SJCRH30 (cell line): ENCODE data around the gene FGD4. TPM values are rescaled to one million over a fixed set of nuclear protein-coding genes. Genes with fewer than 3 reads are reported as not detected.
"Not testable (repeated sequence)": the region's sequence is repeated elsewhere in the genome, so short reads cannot be mapped to it uniquely, and the experiment has no call there.

ENCODE experiments used
- DNase-seq, 2 experiments: peaks; one replicate each; pipeline ENCODE4 v3.0.0-alpha.2; 2015 to 2020
- H3K27ac ChIP-seq: fragments of 250-450 bp; sonication (Bioruptor Pico); 2 replicates; pipeline ENCODE4 v1.5.1; 2020; ENCODE audit warnings: mild to moderate bottlenecking, moderate library complexity
- H3K27me3 ChIP-seq: fragments of 250-450 bp; sonication (Bioruptor Pico); 2 replicates; pipeline ENCODE4 v1.5.1; 2020; ENCODE audit warnings: mild to moderate bottlenecking, moderate library complexity
- H3K36me3 ChIP-seq: fragments of 250-450 bp; sonication (Bioruptor Pico); 2 replicates; pipeline ENCODE4 v1.5.1; 2020; ENCODE audit warnings: mild to moderate bottlenecking, moderate library complexity
- H3K4me1 ChIP-seq: fragments of 250-450 bp; sonication (Bioruptor Pico); 2 replicates; pipeline ENCODE4 v1.5.1; 2020; ENCODE audit warnings: mild to moderate bottlenecking, moderate library complexity
- H3K4me3 ChIP-seq: fragments of 250-450 bp; sonication (Bioruptor Pico); 2 replicates; pipeline ENCODE4 v1.5.1; 2020; ENCODE audit warnings: mild to moderate bottlenecking, moderate library complexity
- H3K9me3 ChIP-seq: fragments of 250-450 bp; sonication (Bioruptor Pico); replicated peaks from 2 replicates; pipeline ENCODE4 v1.5.1; 2020; ENCODE audit warnings: mild to moderate bottlenecking, moderate library complexity
- total RNA-seq: library from RNA; depleted of rRNA; stranded (reverse); fragments of >200 nt; shearing (Covaris generic); gene quantifications from 2 replicates; pipeline ENCODE4 v1.2.3, GENCODE V29; 2014

FGD4 gene
- total RNA-seq, 1 experiment from 2014 or later: 10.3 TPM

- DNase-seq: no peak
- Histone ChIP-seq H3K27ac (no peak overlapping the region), H3K27me3 (no peaks in the 10 kb centered on the region), H3K9me3 (no peaks in the 10 kb centered on the region), H3K36me3 (no peaks in the 10 kb centered on the region), H3K4me3 (no peak overlapping the region), H3K4me1 (peaks cover 6% of the 10 kb centered on the region)
These were observed 105.2 kb downstream of the FGD4 start for GRCh38 chr12:32504591-32504990.

DNA sequence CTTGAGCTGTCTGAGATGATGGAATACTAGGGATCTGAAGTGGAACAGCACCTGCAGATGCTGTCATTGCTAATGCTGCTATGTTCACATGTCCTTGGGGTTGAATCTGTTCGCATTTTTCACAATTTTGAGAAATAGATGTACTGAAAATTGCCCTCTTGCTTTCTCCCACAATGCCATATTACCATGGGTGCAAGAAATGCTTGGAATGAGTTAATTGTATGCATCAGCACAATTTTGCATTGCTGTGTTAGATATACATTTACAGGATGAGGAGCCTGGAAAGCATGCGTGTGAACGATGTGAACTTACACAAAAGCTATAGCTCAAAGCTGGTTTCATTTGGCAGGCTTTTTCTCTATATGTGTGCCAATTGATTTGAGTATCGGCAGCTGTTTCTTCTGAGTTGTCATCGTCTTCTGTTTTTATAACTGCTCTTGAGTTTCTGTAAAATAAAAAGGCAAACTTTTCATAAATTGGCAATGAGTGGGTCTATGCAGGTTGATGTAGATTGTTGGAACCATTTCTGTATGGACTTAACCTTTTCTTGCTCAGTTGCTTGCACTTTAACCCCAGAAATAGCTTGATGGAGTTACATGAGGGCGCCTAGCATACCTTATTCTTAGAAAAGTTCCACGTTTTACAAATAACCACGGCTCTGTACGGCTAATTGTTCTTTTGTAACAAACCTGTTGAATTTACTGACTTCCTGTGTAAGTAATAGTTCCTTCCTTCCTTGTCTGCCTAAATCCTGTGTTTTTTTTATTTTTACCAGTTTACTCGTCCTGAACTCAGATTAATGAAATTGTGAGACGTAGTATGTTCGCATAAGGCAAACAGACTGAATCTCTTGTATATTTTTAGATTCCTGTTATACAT is 105.9 kb downstream of the FGD4 start:
- Histone ChIP-seq H3K27me3 (no peaks in the 10 kb centered on the region), H3K9me3 (no peaks in the 10 kb centered on the region), H3K4me3 (no peak overlapping the region), H3K36me3 (no peaks in the 10 kb centered on the region), H3K27ac (no peak overlapping the region), H3K4me1 (peaks cover 6% of the 10 kb centered on the region)
- no peak for DNase-seq

DNA sequence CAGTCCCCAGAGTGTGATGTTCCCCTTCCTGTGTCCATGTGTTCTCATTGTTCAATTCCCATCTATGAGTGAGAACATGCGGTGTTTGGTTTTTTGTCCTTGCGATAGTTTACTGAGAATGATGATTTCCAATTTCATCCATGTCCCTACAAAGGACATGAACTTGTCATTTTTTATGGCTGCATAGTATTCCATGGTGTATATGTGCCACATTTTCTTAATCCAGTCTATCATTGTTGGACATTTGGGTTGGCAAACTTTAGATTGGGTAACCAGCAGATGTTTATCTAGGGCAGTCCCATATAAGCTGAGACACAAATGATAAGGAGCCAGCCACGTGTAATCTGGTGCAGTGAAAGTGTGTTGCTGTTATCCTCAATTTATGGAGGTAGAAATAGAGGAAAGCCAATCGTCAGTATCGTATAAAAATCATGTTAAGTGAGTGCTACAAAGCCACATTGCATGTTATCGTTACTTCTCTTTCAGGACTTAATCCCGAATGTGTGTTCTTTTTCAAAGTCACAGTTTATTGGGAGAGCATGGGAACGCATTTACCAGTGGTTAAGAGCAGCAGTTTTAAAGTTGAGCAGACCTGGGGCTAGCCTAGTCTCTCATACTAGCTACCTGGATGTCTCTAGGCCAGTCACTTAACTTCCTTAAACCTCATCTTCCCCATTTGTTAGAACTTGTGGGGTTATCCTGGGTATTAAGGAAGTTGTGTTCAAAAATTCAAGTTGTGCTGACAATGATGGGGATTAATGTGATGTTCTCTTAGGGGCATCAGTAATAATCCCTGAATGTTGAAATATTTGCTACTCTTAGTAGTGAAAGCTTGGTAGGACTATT is 108.0 kb downstream of the FGD4 start:
- not testable (repeated sequence) for DNase-seq, H3K4me3 ChIP-seq, H3K36me3 ChIP-seq, H3K27ac ChIP-seq, H3K9me3 ChIP-seq, H3K4me1 ChIP-seq, H3K27me3 ChIP-seq

GRCh38 chr12:32507942-32508320 is 108.6 kb downstream of the FGD4 start:
- DNase-seq: no peak
- no peaks in the 10 kb centered on the region for H3K9me3 ChIP-seq

DNA sequence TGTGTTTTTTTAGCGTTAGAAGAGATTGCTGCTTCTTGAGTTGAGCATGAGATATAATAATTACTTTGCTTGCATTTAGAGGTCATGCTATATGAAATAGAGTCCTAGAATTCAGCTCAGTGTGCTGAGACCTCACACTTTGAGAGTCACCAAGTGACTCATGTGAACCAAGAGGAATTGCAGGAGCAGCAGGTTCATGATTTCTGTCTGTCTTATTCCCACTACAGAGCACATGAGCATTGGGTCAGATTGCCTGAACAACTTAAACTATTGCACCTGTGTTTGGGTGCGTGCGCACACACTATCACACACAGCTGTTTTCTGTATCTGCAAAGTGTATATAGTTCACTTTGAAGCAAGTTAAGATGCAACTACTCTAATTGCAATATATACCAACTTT is 109.3 kb downstream of the FGD4 start:
- Histone ChIP-seq H3K9me3 (no peaks in the 10 kb centered on the region), H3K27me3 (no peaks in the 10 kb centered on the region), H3K4me1 (no peaks in the 10 kb centered on the region), H3K27ac (no peak overlapping the region), H3K4me3 (no peak overlapping the region), H3K36me3 (no peaks in the 10 kb centered on the region)
- DNase-seq: no peak

More at GRCh38 chr12:32507942-32508320, 108.6 kb downstream of the FGD4 start:
- H3K27me3 ChIP-seq: no peaks in the 10 kb centered on the region
- H3K27ac ChIP-seq: no peak overlapping the region
- no peak overlapping the region for H3K4me3 ChIP-seq
- no peaks in the 10 kb centered on the region for H3K4me1 ChIP-seq
- H3K36me3 ChIP-seq: no peaks in the 10 kb centered on the region

- H3K27ac ChIP-seq: no peak overlapping the region
- DNase-seq: no peak
- no peaks in the 10 kb centered on the region for H3K27me3 ChIP-seq
- no peaks in the 10 kb centered on the region for H3K9me3 ChIP-seq
- H3K4me3 ChIP-seq: no peak overlapping the region
- no peaks in the 10 kb centered on the region for H3K4me1 ChIP-seq
- H3K36me3 ChIP-seq: no peaks in the 10 kb centered on the region
These were observed 110.2 kb downstream of the FGD4 start for GRCh38 chr12:32509328-32510091.

DNA sequence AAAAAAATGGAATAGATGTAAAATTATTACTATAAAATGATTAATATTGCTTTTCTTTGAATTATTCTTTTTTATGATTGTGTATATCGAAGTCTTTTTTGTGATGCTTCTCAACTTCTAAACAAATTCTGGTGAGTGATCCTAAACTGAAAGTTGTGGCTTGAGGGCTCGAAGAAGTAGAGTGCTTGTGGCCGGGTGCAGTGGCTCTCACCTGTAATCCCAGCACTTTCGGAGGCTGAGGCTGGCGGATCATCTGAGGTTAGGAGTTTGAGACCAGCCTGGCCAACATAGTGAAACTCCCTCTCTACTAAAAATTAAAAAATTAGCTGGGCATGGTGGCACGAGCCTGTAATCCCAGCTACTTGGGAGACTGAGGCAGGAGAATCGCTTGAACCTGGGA is 112.6 kb downstream of the FGD4 start:
- DNase-seq, H3K36me3 ChIP-seq, H3K4me1 ChIP-seq, H3K9me3 ChIP-seq, H3K27ac ChIP-seq, H3K4me3 ChIP-seq, H3K27me3 ChIP-seq: not testable (repeated sequence)

- no peaks in the 10 kb centered on the region for H3K36me3 ChIP-seq
- DNase-seq: no peak
- H3K4me3 ChIP-seq: no peak overlapping the region
- H3K27me3 ChIP-seq: no peaks in the 10 kb centered on the region
- no peak overlapping the region for H3K27ac ChIP-seq
- H3K4me1 ChIP-seq: no peaks in the 10 kb centered on the region; the same call in 1 of the 2 replicates
- H3K9me3 ChIP-seq: no peaks in the 10 kb centered on the region
These were observed 113.0 kb downstream of the FGD4 start for GRCh38 chr12:32512379-32512778.

- no peaks in the 10 kb centered on the region for H3K27me3 ChIP-seq
- H3K27ac ChIP-seq: no peak overlapping the region
- no peaks in the 10 kb centered on the region for H3K9me3 ChIP-seq
- no peak overlapping the region for H3K4me3 ChIP-seq
- no peaks in the 10 kb centered on the region; the same call in 1 of the 2 replicates for H3K4me1 ChIP-seq
- no peaks in the 10 kb centered on the region for H3K36me3 ChIP-seq
- no peak for DNase-seq
These were observed 113.6 kb downstream of the FGD4 start for GRCh38 chr12:32512910-32513309.

GRCh38 chr12:32515137-32515873 is 115.9 kb downstream of the FGD4 start:
- Histone ChIP-seq H3K36me3 (no peaks in the 10 kb centered on the region), H3K4me1 (no peaks in the 10 kb centered on the region; the same call in 1 of the 2 replicates), H3K9me3 (no peaks in the 10 kb centered on the region), H3K27me3 (no peaks in the 10 kb centered on the region), H3K4me3 (no peak overlapping the region), H3K27ac (no peak overlapping the region)
- DNase-seq: no peak

DNA sequence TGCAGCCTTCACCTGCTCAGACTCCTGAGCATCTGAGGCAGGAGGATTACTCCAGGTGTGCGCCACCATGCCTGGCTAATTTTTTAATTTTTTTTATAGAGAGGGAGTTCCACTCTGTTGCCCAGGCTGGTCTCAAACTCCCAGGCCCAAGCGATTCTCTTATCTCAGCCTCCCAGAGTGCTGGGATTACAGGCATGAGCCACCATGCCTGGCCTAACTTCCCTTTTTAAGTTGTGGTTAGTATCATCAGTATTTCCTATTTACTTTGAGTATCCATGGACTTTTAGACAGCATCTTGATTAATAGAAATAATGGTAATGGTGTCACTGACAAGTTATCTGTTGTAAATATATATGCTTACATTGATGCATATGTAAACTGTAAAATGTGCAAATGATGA is 116.9 kb downstream of the FGD4 start:
- no peak for DNase-seq
- H3K4me1 ChIP-seq: no peaks in the 10 kb centered on the region; the same call in 1 of the 2 replicates
- no peak overlapping the region for H3K27ac ChIP-seq
- H3K4me3 ChIP-seq: no peak overlapping the region
- H3K27me3 ChIP-seq: no peaks in the 10 kb centered on the region
- no peaks in the 10 kb centered on the region for H3K9me3 ChIP-seq
- no peaks in the 10 kb centered on the region for H3K36me3 ChIP-seq

DNA sequence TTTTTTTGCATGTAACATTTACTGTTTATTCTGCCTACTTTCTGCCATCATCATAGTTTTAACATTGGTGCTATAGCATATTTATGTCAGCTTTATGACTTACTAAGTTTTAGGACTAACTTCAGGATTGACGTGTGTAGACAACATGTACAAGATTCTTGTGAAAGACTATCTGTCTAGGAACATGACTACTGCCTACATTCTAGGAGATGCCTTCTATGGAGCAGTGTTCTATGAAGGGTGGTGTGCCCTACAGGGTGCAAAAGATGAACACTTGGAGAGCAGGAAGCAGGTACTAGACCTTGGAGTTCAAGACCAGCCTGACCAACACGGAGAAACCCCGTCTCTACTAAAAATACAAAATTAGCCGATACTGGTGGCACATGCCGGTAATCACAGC is 118.6 kb downstream of the FGD4 start:
- H3K36me3 ChIP-seq: no peaks in the 10 kb centered on the region
- no peaks in the 10 kb centered on the region for H3K9me3 ChIP-seq
- H3K4me1 ChIP-seq: no peaks in the 10 kb centered on the region; the same call in 1 of the 2 replicates
- no peaks in the 10 kb centered on the region for H3K27me3 ChIP-seq
- no peak overlapping the region for H3K27ac ChIP-seq
- H3K4me3 ChIP-seq: no peak overlapping the region
- DNase-seq: no peak

- no peak for DNase-seq
- Histone ChIP-seq H3K9me3 (no peaks in the 10 kb centered on the region), H3K4me1 (no peaks in the 10 kb centered on the region; the same call in 1 of the 2 replicates), H3K27me3 (no peaks in the 10 kb centered on the region), H3K36me3 (no peaks in the 10 kb centered on the region), H3K27ac (no peak overlapping the region), H3K4me3 (no peak overlapping the region)
These were observed 119.7 kb downstream of the FGD4 start for GRCh38 chr12:32519047-32519446.
